GM18873 (cell line): Measurements from ENCODE around the gene PLIN4.
"Not testable (repeated sequence)": the region's sequence is repeated elsewhere in the genome, so short reads cannot be mapped to it uniquely, and the experiment has no call there.

ENCODE experiments used
- ATAC-seq: cut with Tn5 transposase; IDR thresholded peaks from one replicate; pipeline ENCODE4 v1.9.1; 2021; ENCODE audit warnings: mild to moderate bottlenecking, moderate library complexity, moderate number of reproducible peaks; ENCODE audit not compliant: unreplicated experiment, low FRiP score

PLIN4 gene

GRCh38 chr19:4518345-4519171 is at the start of gene PLIN4:
Gene PLIN4, minus strand, starts transcription at chr19:4518486. Its CDS starts 214 bp downstream, at chr19:4518272.
- ATAC-seq = no peak

GRCh38 chr19:4567584-4568071 is 49.3 kb upstream of the PLIN4 start:
- no peak for ATAC-seq

- ATAC-seq = no peak
Measured at GRCh38 chr19:4566402-4567051, 48.2 kb upstream of the PLIN4 start.

GRCh38 chr19:4563562-4563961 is 45.3 kb upstream of the PLIN4 start:
- ATAC-seq = not testable (repeated sequence)

GRCh38 chr19:4562085-4562484 is 43.8 kb upstream of the PLIN4 start:
- not testable (repeated sequence) for ATAC-seq

- no peak for ATAC-seq
Measured at GRCh38 chr19:4559569-4559968, 41.3 kb upstream of the PLIN4 start, which contains the start of gene SEMA6B. Gene SEMA6B, minus strand, starts transcription at chr19:4559684. Its CDS starts 1,227 bp downstream, at chr19:4558457.

GRCh38 chr19:4557971-4558941 is 40.0 kb upstream of the PLIN4 start:
- ATAC-seq = no peak

- ATAC-seq = no peak
Measured at GRCh38 chr19:4557144-4557970, 39.1 kb upstream of the PLIN4 start.

GRCh38 chr19:4556597-4557127 is 38.4 kb upstream of the PLIN4 start:
- ATAC-seq = no peak

- no peak for ATAC-seq
Measured at GRCh38 chr19:4555657-4556561, 37.6 kb upstream of the PLIN4 start.

- ATAC-seq = no peak
Measured at GRCh38 chr19:4554717-4555116, 36.4 kb upstream of the PLIN4 start.

- no peak for ATAC-seq
Measured at GRCh38 chr19:4553775-4554174, 35.5 kb upstream of the PLIN4 start.

- no peak for ATAC-seq
Measured at GRCh38 chr19:4553092-4553695, 34.9 kb upstream of the PLIN4 start.

- no peak for ATAC-seq
Measured at GRCh38 chr19:4552525-4552819, 34.2 kb upstream of the PLIN4 start.

GRCh38 chr19:4550479-4551050 is 32.3 kb upstream of the PLIN4 start:
- no peak for ATAC-seq

- no peak for ATAC-seq
Measured at GRCh38 chr19:4550018-4550417, 31.7 kb upstream of the PLIN4 start.

- no peak for ATAC-seq
Measured at GRCh38 chr19:4548238-4548584, 29.9 kb upstream of the PLIN4 start.
